NB4 (cell line): ENCODE measurements around the gene MBLAC1.

ENCODE experiments used
- DNase-seq: peaks from one replicate; pipeline ENCODE4 v3.0.0; 2010; ENCODE audit warnings: low read depth
- H3K4me3 ChIP-seq: one replicate; pipeline ENCODE4 v1.5.1; 2011; ENCODE audit warnings: mild to moderate bottlenecking, low read depth, low read length, moderate library complexity
- CTCF ChIP-seq: IDR thresholded peaks from one replicate; pipeline ENCODE4 v1.5.1; 2012; ENCODE audit warnings: low read depth, low read length
- MAX ChIP-seq: IDR thresholded peaks from 2 replicates; pipeline ENCODE4 v1.6.1; 2011; ENCODE audit warnings: low read depth, low read length
- MYC ChIP-seq: IDR thresholded peaks from 2 replicates; pipeline ENCODE4 v1.6.1; 2011; ENCODE audit warnings: low read depth, low read length
- POLR2A ChIP-seq: IDR thresholded peaks from 2 replicates; pipeline ENCODE4 v1.6.1; 2011; ENCODE audit warnings: mild to moderate bottlenecking; ENCODE audit not compliant: insufficient read length; ENCODE audit errors: extremely low read depth

The MBLAC1 gene

GRCh38 chr7:100090527-100091410, 36.0 kb upstream of the MBLAC1 start:
- DNase-seq, result no peak
- TF ChIP-seq MAX, result no peak
- TF ChIP-seq CTCF, result no peak
- TF ChIP-seq MYC, result no peak
- TF ChIP-seq POLR2A, result no peak
- no peak overlapping the region for H3K4me3 ChIP-seq

GRCh38 chr7:100091411-100092181, 35.2 kb upstream of the MBLAC1 start:
- DNase-seq, result peak; percentile 63
- TF ChIP-seq POLR2A (peak; percentile 35), MAX (peak; percentile 28; the same call in 1 of the 2 replicates), MYC (0 out of 2 replicates have a peak, but pooled peaks have one; percentile 7), CTCF (peak; percentile 41)
- H3K4me3 ChIP-seq, result no peak overlapping the region

- TF ChIP-seq POLR2A, result peak; percentile 23
- no peak for TF ChIP-seq MAX
- H3K4me3 ChIP-seq, result no peak overlapping the region
- DNase-seq, result no peak
Observed at GRCh38 chr7:100093054-100093453, 33.7 kb upstream of the MBLAC1 start.

GRCh38 chr7:100093498-100093897, 33.3 kb upstream of the MBLAC1 start:
- no peak for DNase-seq
- H3K4me3 ChIP-seq, result no peak overlapping the region
- no peak for TF ChIP-seq MYC
- no peak for TF ChIP-seq CTCF
- no peak for TF ChIP-seq MAX
- no peak for TF ChIP-seq POLR2A

- TF ChIP-seq MAX, result no peak
- TF ChIP-seq MYC, result no peak
- TF ChIP-seq CTCF, result no peak
- no peak for TF ChIP-seq POLR2A
- H3K4me3 ChIP-seq, result no peak overlapping the region
- no peak for DNase-seq
Observed at GRCh38 chr7:100093925-100094486, 32.8 kb upstream of the MBLAC1 start.

GRCh38 chr7:100095289-100095688, 31.5 kb upstream of the MBLAC1 start:
- no peak for DNase-seq
- TF ChIP-seq POLR2A (no peak), MYC (no peak), CTCF (no peak), MAX (no peak)
- no peak overlapping the region for H3K4me3 ChIP-seq
